HepG2 (cell line): ENCODE measurements around the gene CLPSL2. TPM values are rescaled to one million over a fixed set of nuclear protein-coding genes. Genes with fewer than 3 reads are reported as not detected.

Source experiments
- AKNA ChIP-seq: sonication (generic); formaldehyde crosslinking; IDR thresholded peaks from 2 replicates; pipeline ENCODE4 v1.4.0; 2020; ENCODE audit warnings: missing genetic modification reagents, borderline replicate concordance
- CCDC6 ChIP-seq: sonication (generic); formaldehyde crosslinking; IDR thresholded peaks from 2 replicates; pipeline ENCODE4 v1.8.1; 2022; ENCODE audit warnings: mild to moderate bottlenecking, missing genetic modification reagents, moderate library complexity
- CENPT ChIP-seq: sonication (generic); formaldehyde crosslinking; IDR thresholded peaks from 2 replicates; pipeline ENCODE4 v1.8.0; 2022; ENCODE audit warnings: low read depth, mild to moderate bottlenecking, moderate library complexity, missing genetic modification reagents
- CENPX ChIP-seq: sonication (generic); formaldehyde crosslinking; IDR thresholded peaks from 2 replicates; pipeline ENCODE4 v1.9.0; 2021; ENCODE audit warnings: mild to moderate bottlenecking, missing genetic modification reagents, moderate library complexity
- EZH2 ChIP-seq: conservative IDR thresholded peaks from 2 replicates; pipeline ENCODE4 v1.6.1; 2012; ENCODE audit warnings: mild to moderate bottlenecking, low read depth, low read length, moderate library complexity
- FLYWCH1 ChIP-seq: sonication (generic); formaldehyde crosslinking; IDR thresholded peaks from 2 replicates; pipeline ENCODE4 v1.8.1; 2023; ENCODE audit warnings: mild to moderate bottlenecking, missing genetic modification reagents
- FOXP1 ChIP-seq, 2 experiments: fragments of 450-650 bp in 1 of 2; IDR thresholded peaks; 2 replicates each; pipeline ENCODE4 v1.6.1; 2017 to 2018; ENCODE audit warnings: antibody characterized with exemption in 1 of 2
- HES4 ChIP-seq: sonication (generic); formaldehyde crosslinking; IDR thresholded peaks from 2 replicates; pipeline ENCODE4 v1.9.0; 2021; ENCODE audit warnings: mild to moderate bottlenecking, missing genetic modification reagents, borderline replicate concordance
- IRX3 ChIP-seq: sonication (generic); formaldehyde crosslinking; IDR thresholded peaks from 2 replicates; pipeline ENCODE4 v1.8.1; 2023; ENCODE audit warnings: mild to moderate bottlenecking, low read depth, missing genetic modification reagents, borderline replicate concordance
- JDP2 ChIP-seq: sonication (generic); formaldehyde crosslinking; IDR thresholded peaks from 2 replicates; pipeline ENCODE4 v1.8.1; 2022; ENCODE audit warnings: missing genetic modification reagents, borderline replicate concordance
- KAT2B ChIP-seq: fragments of 150-350 bp; IDR thresholded peaks from 2 replicates; pipeline ENCODE4 v1.6.1; 2014; ENCODE audit warnings: low read depth, low read length, borderline replicate concordance
- MTERF4 ChIP-seq: sonication (generic); formaldehyde crosslinking; IDR thresholded peaks from 2 replicates; pipeline ENCODE4 v1.8.0; 2023; ENCODE audit warnings: mild to moderate bottlenecking, missing genetic modification reagents
- PCBP1 ChIP-seq: fragments of 200-400 bp; formaldehyde crosslinking; IDR thresholded peaks from 2 replicates; pipeline ENCODE4 v1.6.1; 2017; ENCODE audit warnings: mild to moderate bottlenecking, low read depth, low read length, borderline replicate concordance
- RBAK ChIP-seq: sonication (generic); formaldehyde crosslinking; IDR thresholded peaks from 2 replicates; pipeline ENCODE4 v1.5.1; 2020; ENCODE audit warnings: mild to moderate bottlenecking, missing genetic modification reagents
- THAP7 ChIP-seq: sonication (generic); formaldehyde crosslinking; IDR thresholded peaks from 2 replicates; pipeline ENCODE4 v1.8.1; 2023; ENCODE audit warnings: mild to moderate bottlenecking, missing genetic modification reagents
- ZNF12 ChIP-seq: sonication (generic); formaldehyde crosslinking; IDR thresholded peaks from 2 replicates; pipeline ENCODE4 v1.5.0; 2020; ENCODE audit warnings: missing genetic modification reagents
- ZNF225 ChIP-seq: sonication (generic); formaldehyde crosslinking; IDR thresholded peaks from 2 replicates; pipeline ENCODE4 v1.4.0; 2020; ENCODE audit warnings: mild to moderate bottlenecking, missing genetic modification reagents
- ZNF331 ChIP-seq: sonication (generic); formaldehyde crosslinking; IDR thresholded peaks from 2 replicates; pipeline ENCODE4 v1.4.0; 2020; ENCODE audit warnings: missing genetic modification reagents
- ZSCAN29 ChIP-seq: sonication (generic); formaldehyde crosslinking; conservative IDR thresholded peaks from 2 replicates; pipeline ENCODE4 v1.4.0; 2020; ENCODE audit warnings: mild to moderate bottlenecking, missing genetic modification reagents
- polyA plus RNA-seq, 8 experiments: library from polyadenylated mRNA; depleted of rRNA in 3 of 8; stranded (reverse) in 7 of 8; unstranded in 1 of 8; fragments of >200 nt; fragmentation: Illumina TruSeq in 4 of 8; extraction: Trizol in 4 of 8; gene quantifications; 2 replicates each; pipeline versions ENCODE4 v1.2.1 to v1.2.3, GENCODE V29; 2011 to 2016; ENCODE audit warnings: low read depth in 4 of 8, missing spikeins in 1 of 8, mixed read lengths in 1 of 8; ENCODE audit not compliant: insufficient read depth in 1 of 8
- total RNA-seq, 5 experiments: library from RNA; depleted of rRNA; stranded (reverse); fragments of >200 nt; fragmentation: Illumina TruSeq; extraction: Trizol; gene quantifications; 2 replicates each; pipeline ENCODE4 v1.2.3, GENCODE V29; 2016; ENCODE audit warnings: low read depth in 1 of 5
- TF ChIP-seq, protein P1 (sequence below): sonication (generic); formaldehyde crosslinking; IDR thresholded peaks from 2 replicates; pipeline ENCODE4 v1.8.0; 2022; ENCODE audit warnings: missing genetic modification reagents, low read depth, mild to moderate bottlenecking, borderline replicate concordance
- TF ChIP-seq, protein P2 (sequence below): fragments of 450-650 bp; IDR thresholded peaks from 2 replicates; pipeline ENCODE4 v1.6.1; 2016

CLPSL2 gene
- total and polyA plus RNA-seq, 2 of the 13 experiments (the other 11 are each of a cell fraction or from before 2014, with no cell fraction given): not detected

GRCh38 chr6:35727935-35728682, 48.3 kb upstream of the CLPSL2 start (continued):
- TF ChIP-seq HES4 (no peak), FLYWCH1 (CRISPR knock-in tag) (no peak), ZNF331 (CRISPR knock-in tag) (peak; percentile 7; the same call in 1 of the 2 replicates), ZNF225 (no peak; the same call in 1 of the 2 replicates), AKNA (CRISPR knock-in tag) (no peak), JDP2 (CRISPR knock-in tag) (no peak), KAT2B (no peak), FOXP1 (IDR thresholded peaks at IDR 0.05) (no peak), FOXP1 (CRISPR knock-in tag; IDR thresholded peaks at IDR 0.05) (no peak), PCBP1 (0 out of 2 replicates have a peak, but pooled peaks have one; percentile 0), ZSCAN29 (CRISPR knock-in tag) (no peak), EZH2 (no peak), THAP7 (CRISPR knock-in tag) (no peak; the same call in 1 of the 2 replicates), CCDC6 (CRISPR knock-in tag) (no peak), MTERF4 (CRISPR knock-in tag) (no peak), CENPX (CRISPR knock-in tag) (no peak), IRX3 (CRISPR knock-in tag) (peak; percentile 71; the same call in 1 of the 2 replicates), CENPT (CRISPR knock-in tag) (no peak), ZNF12 (CRISPR knock-in tag) (no peak), RBAK (CRISPR knock-in tag) (no peak)
- TF ChIP-seq, protein P1, sequence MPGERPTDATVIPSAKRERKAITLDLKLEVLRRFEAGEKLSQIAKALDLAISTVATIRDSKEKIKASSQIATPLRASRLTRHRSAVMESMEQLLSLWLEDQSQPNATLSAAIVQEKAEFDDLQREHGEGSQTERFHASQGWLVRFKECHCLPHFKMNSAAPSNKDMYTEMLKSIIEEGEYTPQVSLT (CRISPR knock-in tag): no peak
- TF ChIP-seq, protein P2, sequence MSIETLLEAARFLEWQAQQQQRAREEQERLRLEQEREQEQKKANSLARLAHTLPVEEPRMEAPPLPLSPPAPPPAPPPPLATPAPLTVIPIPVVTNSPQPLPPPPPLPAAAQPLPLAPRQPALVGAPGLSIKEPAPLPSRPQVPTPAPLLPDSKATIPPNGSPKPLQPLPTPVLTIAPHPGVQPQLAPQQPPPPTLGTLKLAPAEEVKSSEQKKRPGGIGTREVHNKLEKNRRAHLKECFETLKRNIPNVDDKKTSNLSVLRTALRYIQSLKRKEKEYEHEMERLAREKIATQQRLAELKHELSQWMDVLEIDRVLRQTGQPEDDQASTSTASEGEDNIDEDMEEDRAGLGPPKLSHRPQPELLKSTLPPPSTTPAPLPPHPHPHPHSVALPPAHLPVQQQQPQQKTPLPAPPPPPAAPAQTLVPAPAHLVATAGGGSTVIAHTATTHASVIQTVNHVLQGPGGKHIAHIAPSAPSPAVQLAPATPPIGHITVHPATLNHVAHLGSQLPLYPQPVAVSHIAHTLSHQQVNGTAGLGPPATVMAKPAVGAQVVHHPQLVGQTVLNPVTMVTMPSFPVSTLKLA: no peak
